ENCODE results near the gene CDK19. TPM values are rescaled to one million over a fixed set of nuclear protein-coding genes. Genes with fewer than 3 reads are reported as not detected.
A peak's percentile ranks its signal among the peaks of the same experiment; 100 is the strongest.

Gene CDK19
- total and polyA plus RNA-seq, 2 of the 13 experiments (the other 11 are each of a cell fraction or from before 2014, with no cell fraction given): 13.4 to 27.0 TPM

- no peak for TF ChIP-seq SNAPC4 (CRISPR knock-in tag; IDR thresholded peaks at IDR 0.05)
- 0 out of 2 replicates have a peak, but pooled peaks have one; percentile 17 for TF ChIP-seq ZNF747 (CRISPR knock-in tag; IDR thresholded peaks at IDR 0.05; ENCODE audit: borderline replicate concordance)
- TF ChIP-seq SP4 (CRISPR knock-in tag; IDR thresholded peaks at IDR 0.05): no peak
- TF ChIP-seq GABPB1 (CRISPR knock-in tag; IDR thresholded peaks at IDR 0.05): no peak
- no peak for TF ChIP-seq NKX3-1 (CRISPR knock-in tag; IDR thresholded peaks at IDR 0.05)
- no peak for TF ChIP-seq ZBTB3 (CRISPR knock-in tag; IDR thresholded peaks at IDR 0.05; ENCODE audit: borderline replicate concordance, low read depth)
- TF ChIP-seq ZNF460 (CRISPR knock-in tag; IDR thresholded peaks at IDR 0.05; ENCODE audit: borderline replicate concordance): no peak
- TF ChIP-seq KAT8 (CRISPR knock-in tag; IDR thresholded peaks at IDR 0.05): 0 out of 2 replicates have a peak, but pooled peaks have one; percentile 16
- no peak for TF ChIP-seq KIAA2018 (CRISPR knock-in tag; IDR thresholded peaks at IDR 0.05; ENCODE audit: borderline replicate concordance)
- no peak for TF ChIP-seq SP140L (CRISPR knock-in tag; IDR thresholded peaks at IDR 0.05; ENCODE audit: borderline replicate concordance)
- TF ChIP-seq PRDM15 (CRISPR knock-in tag; IDR thresholded peaks at IDR 0.05): no peak
Measured at GRCh38 chr6:110619275-110619908, 195.9 kb downstream of the CDK19 start (continued).

Data from HepG2 (cell line).